Gastrocnemius medialis (tissue), 4 donors: ENCODE results near the gene PELI1. TPM values are rescaled to one million over a fixed set of nuclear protein-coding genes. Genes with fewer than 3 reads are reported as not detected.

Source experiments
- ATAC-seq, 2 donors: fragments of 150-250 bp; one replicate each; pipeline ENCODE4 v1.9.1; 2016
- DNase-seq, 2 donors: peaks; one replicate each; pipeline ENCODE4 v3.0.0-alpha.2; 2019
- H3K27ac ChIP-seq, 4 donors: fragments of 200-600 bp; sonication (generic); 1 replicate in 1 of 4; 2 replicates in 3 of 4; pipeline ENCODE4 v1.5.1; 2016 to 2018; ENCODE audit warnings: mild to moderate bottlenecking in 2 of 4, moderate library complexity in 1 of 4
- H3K27me3 ChIP-seq, 3 donors: fragments of 200-600 bp; sonication (generic) in 2 of 3; 1 replicate in 1 of 3; 2 replicates in 2 of 3; pipeline versions ENCODE4 v1.5.1 to v1.6.0; 2016 to 2019; ENCODE audit warnings: mild to moderate bottlenecking in 1 of 3, moderate library complexity in 1 of 3
- H3K36me3 ChIP-seq, 2 donors: fragments of 200-600 bp; sonication (generic) in 1 of 2; one replicate each; pipeline ENCODE4 v1.5.1; 2017 to 2018
- H3K4me1 ChIP-seq, 2 donors: fragments of 200-600 bp; sonication (generic) in 1 of 2; one replicate each; pipeline ENCODE4 v1.5.1; 2016 to 2017; ENCODE audit warnings: mild to moderate bottlenecking in 2 of 2
- H3K4me3 ChIP-seq, 4 donors: fragments of 200-600 bp; sonication (generic) in 3 of 4; 1 replicate in 1 of 4; 2 replicates in 3 of 4; pipeline ENCODE4 v1.5.1; 2016 to 2019; ENCODE audit warnings: mild to moderate bottlenecking in 2 of 4
- H3K9me3 ChIP-seq, 3 donors: fragments of 200-600 bp; sonication (generic) in 2 of 3; 1 replicate in 1 of 3; 2 replicates in 2 of 3; pipeline ENCODE4 v1.5.1; 2016 to 2019
- POLR2A ChIP-seq, 2 donors: fragments of 450-650 bp; IDR thresholded peaks; one replicate each; pipeline ENCODE4 v1.6.1; 2017; ENCODE audit warnings: antibody characterized with exemption in 2 of 2, mild to moderate bottlenecking in 2 of 2, moderate library complexity in 2 of 2
- in situ Hi-C, 4 donors: fragments of 200-750 bp; cut with MboI; loops; one replicate each; pipeline versions ENCODE4 v1.15.0 to v1.8.0; 2017; ENCODE audit warnings: low sequenced_read_pairs in 4 of 4
- intact Hi-C: fragments of 100-400 bp; cut with DNase I; formaldehyde crosslinking; loops from one replicate; pipeline ENCODE4 v1.15.1; 2023; ENCODE audit warnings: low total_unique reads
- total RNA-seq, 4 donors: library from RNA; depleted of rRNA; stranded (reverse); fragments of >200 nt; gene quantifications; one replicate each; pipeline versions ENCODE4 v1.1.0 to v1.2.3, GENCODE V29; 2016
- TF ChIP-seq, protein P1 (sequence below), 5 experiments: fragments of 450-650 bp in 3 of 5; fragments of 200-600 bp in 2 of 5; sonication (generic) in 2 of 5; IDR thresholded peaks in 4 of 5; conservative IDR thresholded peaks in 1 of 5; 1 replicate in 4 of 5; 2 replicates in 1 of 5; pipeline ENCODE4 v1.5.1; 2016 to 2019; ENCODE audit warnings: antibody characterized with exemption in 5 of 5, mild to moderate bottlenecking in 3 of 5, moderate library complexity in 3 of 5

Gene PELI1
- total RNA-seq, 4 donors from 2014 or later: 3.7 to 7.5 (median 5.9) TPM

- intact Hi-C loops: no loop called here
Measured at GRCh38 chr2:64168201-64168600, 24.0 kb upstream of the PELI1 start.

GRCh38 chr2:64166637-64167420 is 22.6 kb upstream of the PELI1 start:
- Histone ChIP-seq H3K27me3 (no peaks in the 10 kb centered on the region), H3K27ac (no peak overlapping the region), H3K4me3 (no peak overlapping the region), H3K36me3 (no peaks in the 10 kb centered on the region), H3K4me1 (peaks cover 0 to 4% of the 10 kb centered on the region in 2 donors), H3K9me3 (no peaks in the 10 kb centered on the region)
- intact Hi-C loops (no loop called here), in situ Hi-C loops (no loop called here)
- DNase-seq (no peak), ATAC-seq (no peak)
- TF ChIP-seq POLR2A (IDR thresholded peaks at IDR 0.05): no peak
- TF ChIP-seq, protein P1, sequence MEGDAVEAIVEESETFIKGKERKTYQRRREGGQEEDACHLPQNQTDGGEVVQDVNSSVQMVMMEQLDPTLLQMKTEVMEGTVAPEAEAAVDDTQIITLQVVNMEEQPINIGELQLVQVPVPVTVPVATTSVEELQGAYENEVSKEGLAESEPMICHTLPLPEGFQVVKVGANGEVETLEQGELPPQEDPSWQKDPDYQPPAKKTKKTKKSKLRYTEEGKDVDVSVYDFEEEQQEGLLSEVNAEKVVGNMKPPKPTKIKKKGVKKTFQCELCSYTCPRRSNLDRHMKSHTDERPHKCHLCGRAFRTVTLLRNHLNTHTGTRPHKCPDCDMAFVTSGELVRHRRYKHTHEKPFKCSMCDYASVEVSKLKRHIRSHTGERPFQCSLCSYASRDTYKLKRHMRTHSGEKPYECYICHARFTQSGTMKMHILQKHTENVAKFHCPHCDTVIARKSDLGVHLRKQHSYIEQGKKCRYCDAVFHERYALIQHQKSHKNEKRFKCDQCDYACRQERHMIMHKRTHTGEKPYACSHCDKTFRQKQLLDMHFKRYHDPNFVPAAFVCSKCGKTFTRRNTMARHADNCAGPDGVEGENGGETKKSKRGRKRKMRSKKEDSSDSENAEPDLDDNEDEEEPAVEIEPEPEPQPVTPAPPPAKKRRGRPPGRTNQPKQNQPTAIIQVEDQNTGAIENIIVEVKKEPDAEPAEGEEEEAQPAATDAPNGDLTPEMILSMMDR (IDR thresholded peaks at IDR 0.05 in 4 of 5, conservative IDR thresholded peaks at IDR 0.05 in 1 of 5): no peak

More at GRCh38 chr2:64168201-64168600, 24.0 kb upstream of the PELI1 start:
- no peaks in the 10 kb centered on the region for H3K27me3 ChIP-seq
- TF ChIP-seq POLR2A (IDR thresholded peaks at IDR 0.05): no peak
- TF ChIP-seq, protein P1 (IDR thresholded peaks at IDR 0.05 in 4 of 5, conservative IDR thresholded peaks at IDR 0.05 in 1 of 5): no peak
- DNase-seq (no peak), ATAC-seq (no peak)
- no peak overlapping the region for H3K4me3 ChIP-seq
- H3K4me1 ChIP-seq: peaks cover 0 to 4% of the 10 kb centered on the region in 2 donors
- no peaks in the 10 kb centered on the region for H3K36me3 ChIP-seq
- in situ Hi-C loops: no loop called here
- no peak overlapping the region for H3K27ac ChIP-seq
- H3K9me3 ChIP-seq: no peaks in the 10 kb centered on the region

DNA sequence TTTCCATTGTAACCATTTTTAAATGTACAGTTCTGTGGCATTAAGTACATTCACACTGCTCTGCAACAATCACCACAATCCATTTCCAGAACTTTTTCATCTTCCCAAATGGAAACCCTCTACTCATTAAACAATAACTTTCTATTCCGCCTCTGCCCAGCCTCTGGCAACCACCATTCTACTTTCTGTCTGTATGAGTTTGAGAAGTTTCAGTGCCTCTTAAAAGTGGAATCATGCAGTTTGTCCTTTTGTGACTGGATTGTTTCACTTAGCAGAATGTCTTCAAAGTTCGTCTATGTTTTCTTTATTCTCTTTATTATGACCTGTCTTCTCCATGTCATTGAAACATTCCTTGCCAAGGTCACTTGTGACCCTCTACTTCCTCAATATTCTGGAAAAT is 22.0 kb upstream of the PELI1 start:
- intact Hi-C loops: no loop called here
- DNase-seq: no peak
- H3K36me3 ChIP-seq: no peaks in the 10 kb centered on the region
- no peaks in the 10 kb centered on the region for H3K27me3 ChIP-seq
- in situ Hi-C loops: no loop called here
- peaks cover 0 to 4% of the 10 kb centered on the region in 2 donors for H3K4me1 ChIP-seq
- no peak for ATAC-seq
- H3K4me3 ChIP-seq: no peak overlapping the region
- no peaks in the 10 kb centered on the region for H3K9me3 ChIP-seq
- H3K27ac ChIP-seq: no peak overlapping the region
- TF ChIP-seq, protein P1 (IDR thresholded peaks at IDR 0.05 in 4 of 5, conservative IDR thresholded peaks at IDR 0.05 in 1 of 5): no peak
- TF ChIP-seq POLR2A (IDR thresholded peaks at IDR 0.05): no peak

DNA sequence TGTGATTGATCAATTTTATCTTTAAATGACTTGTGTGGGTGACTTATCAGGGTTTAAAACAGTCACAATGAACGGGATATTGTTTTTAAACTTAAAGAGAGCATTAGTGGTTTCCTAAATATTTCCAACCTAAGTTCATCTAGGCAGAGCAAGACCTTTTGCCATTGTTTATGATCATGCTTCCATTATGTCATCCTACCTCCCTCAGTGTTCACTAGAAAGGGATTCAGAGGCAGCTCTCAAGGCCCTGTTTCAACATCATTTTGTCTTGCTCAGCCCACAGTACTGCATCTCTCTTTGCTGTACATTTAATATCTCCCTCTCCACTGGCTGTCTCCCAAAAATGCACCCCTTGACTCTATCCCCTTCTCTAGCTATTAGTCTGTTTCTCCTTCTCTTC is 21.5 kb upstream of the PELI1 start:
- in situ Hi-C loops (no loop called here), intact Hi-C loops (no loop called here)
- H3K4me3 ChIP-seq: no peak overlapping the region
- no peaks in the 10 kb centered on the region for H3K9me3 ChIP-seq
- no peaks in the 10 kb centered on the region for H3K36me3 ChIP-seq
- peaks cover 0 to 4% of the 10 kb centered on the region in 2 donors for H3K4me1 ChIP-seq
- no peaks in the 10 kb centered on the region for H3K27me3 ChIP-seq
- ATAC-seq (no peak), DNase-seq (no peak)
- no peak overlapping the region for H3K27ac ChIP-seq
- no peak for TF ChIP-seq POLR2A (IDR thresholded peaks at IDR 0.05)
- TF ChIP-seq, protein P1 (IDR thresholded peaks at IDR 0.05 in 4 of 5, conservative IDR thresholded peaks at IDR 0.05 in 1 of 5): no peak
